ENCODE data around the gene TMEM223.
"Not testable (repeated sequence)": the region's sequence is repeated elsewhere in the genome, so short reads cannot be mapped to it uniquely, and the experiment has no call there.

The TMEM223 gene

GRCh38 chr11:62771144-62772021, 20.4 kb downstream of the TMEM223 start, which contains the start of gene TAF6L:
TSS of gene TAF6L (plus strand) at chr11:62771396. CDS start at chr11:62775784, 4,388 bp downstream.
- Histone ChIP-seq H3K4me3 (peak within 1 kb of the TSS; percentile 82), H3K27ac (peak within 1 kb of the TSS; percentile 93 to 98)
- no peak for TF ChIP-seq CTCF (IDR thresholded peaks at IDR 0.05)
- DNase-seq (ENCODE audit: low spot score), result peak; percentile 99

DNA sequence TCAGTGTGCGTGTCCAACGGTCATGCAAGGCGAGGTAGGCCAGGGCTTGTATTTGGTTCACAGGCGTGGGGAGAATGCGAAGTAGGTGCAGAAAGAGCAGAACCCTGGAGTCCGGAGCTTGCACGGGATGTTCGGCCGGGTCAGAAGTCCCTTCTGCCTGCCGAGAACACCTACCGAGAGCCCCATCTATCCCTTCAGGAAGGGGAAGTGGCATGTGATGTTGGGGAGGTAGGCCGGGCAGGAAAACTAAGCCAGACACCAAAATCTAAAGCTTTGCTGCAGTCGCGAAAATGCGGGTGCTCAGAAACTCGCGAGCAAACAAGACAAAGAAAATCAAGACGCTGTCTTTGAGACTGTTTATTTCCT, 21.0 kb downstream of the TMEM223 start:
- no peak for TF ChIP-seq CTCF (IDR thresholded peaks at IDR 0.05)
- DNase-seq (ENCODE audit: low spot score), result no peak
- Histone ChIP-seq H3K4me3 (peak overlapping the region; percentile 82), H3K27ac (peak overlapping the region; percentile 93 to 98)

DNA sequence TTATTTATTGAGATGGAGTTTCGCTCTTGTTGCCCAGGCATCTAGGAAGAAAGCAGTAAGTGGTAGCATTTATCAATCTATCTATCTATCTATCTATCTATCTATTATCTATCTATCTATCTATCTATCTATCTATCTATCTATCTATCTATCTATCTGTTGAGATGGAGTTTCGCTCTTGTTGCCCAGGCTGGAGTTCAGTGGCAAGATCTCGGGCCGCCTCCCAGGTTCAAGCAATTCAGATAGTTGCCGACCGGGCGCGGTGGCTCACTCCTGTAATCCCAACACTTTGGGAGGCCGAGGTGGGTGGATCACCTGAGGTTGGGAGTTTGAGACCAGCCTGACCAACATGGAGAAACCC, 31.0 kb downstream of the TMEM223 start:
- not testable (repeated sequence) for DNase-seq (ENCODE audit: low spot score)
- peak overlapping the region; percentile 90 for H3K4me3 ChIP-seq
- H3K27ac ChIP-seq, result peak overlapping the region; percentile 85 to 90

GRCh38 chr11:62757846-62758788, 33.7 kb downstream of the TMEM223 start:
- TF ChIP-seq CTCF (IDR thresholded peaks at IDR 0.05), result no peak
- Histone ChIP-seq H3K4me3 (no peak overlapping the region), H3K27ac (no peak overlapping the region)
- no peak for DNase-seq (ENCODE audit: low spot score)

- no peak overlapping the region for H3K4me3 ChIP-seq
- no peak for TF ChIP-seq CTCF (IDR thresholded peaks at IDR 0.05)
- DNase-seq (ENCODE audit: low spot score), result no peak
- no peak overlapping the region for H3K27ac ChIP-seq
Observed at GRCh38 chr11:62755086-62755615, 36.7 kb downstream of the TMEM223 start.

- Histone ChIP-seq H3K4me3 (peak within 1 kb of the TSS; percentile 92), H3K27ac (peak within 1 kb of the TSS; percentile 91 to 99)
- no peak for TF ChIP-seq CTCF (IDR thresholded peaks at IDR 0.05)
- peak; percentile 98 for DNase-seq (ENCODE audit: low spot score)
Observed at GRCh38 chr11:62753736-62754603, 37.8 kb downstream of the TMEM223 start, which contains the start of gene ZBTB3. TSS of gene ZBTB3 (minus strand) at chr11:62754160. CDS start at chr11:62753664, 496 bp downstream.
